Neuronal stem cell (in vitro differentiated cells): ENCODE measurements around the gene SPATA24. TPM values are rescaled to one million over a fixed set of nuclear protein-coding genes. Genes with fewer than 3 reads are reported as not detected.
A peak's percentile ranks its signal among the peaks of the same experiment; 100 is the strongest.

Experiments
- DNase-seq: peaks from one replicate; pipeline ENCODE4 v3.0.0-alpha.2; 2013; ENCODE audit warnings: low spot score
- H2AFZ ChIP-seq: one replicate; pipeline ENCODE4 v1.6.1; 2013; ENCODE audit warnings: mild to moderate bottlenecking, low read length, inconsistent platforms
- H2AK5ac ChIP-seq: 2 replicates; pipeline ENCODE4 v1.6.1; 2013; ENCODE audit warnings: low read depth, mild to moderate bottlenecking, inconsistent platforms, low read length, moderate library complexity, mixed read lengths
- H2BK120ac ChIP-seq: 2 replicates; pipeline ENCODE4 v1.6.1; 2013; ENCODE audit warnings: low read depth, mild to moderate bottlenecking, inconsistent platforms, low read length, moderate library complexity, mixed read lengths
- H2BK12ac ChIP-seq: one replicate; pipeline ENCODE4 v1.6.1; 2013; ENCODE audit warnings: low read length, inconsistent platforms
- H2BK15ac ChIP-seq: 2 replicates; pipeline ENCODE4 v1.6.1; 2013; ENCODE audit warnings: mild to moderate bottlenecking, low read length, inconsistent platforms, mixed read lengths
- H2BK5ac ChIP-seq: one replicate; pipeline ENCODE4 v1.6.1; 2013; ENCODE audit warnings: inconsistent platforms, mild to moderate bottlenecking, low read length, moderate library complexity
- H3K14ac ChIP-seq: one replicate; pipeline ENCODE4 v1.6.1; 2013; ENCODE audit warnings: low read length, inconsistent platforms
- H3K18ac ChIP-seq: 2 replicates; pipeline ENCODE4 v1.6.1; 2013; ENCODE audit warnings: low read length, inconsistent platforms
- H3K23ac ChIP-seq: 2 replicates; pipeline ENCODE4 v1.6.1; 2013; ENCODE audit warnings: low read depth, mild to moderate bottlenecking, mixed read lengths, low read length, inconsistent platforms; ENCODE audit not compliant: poor library complexity
- H3K27ac ChIP-seq: replicated peaks from 3 replicates; pipeline ENCODE4 v1.5.1; 2013; ENCODE audit warnings: low read length, inconsistent platforms
- H3K27me3 ChIP-seq, 3 experiments: 2 replicates each; pipeline ENCODE4 v1.6.1; 2013; ENCODE audit warnings: low read length in 3 of 3, mild to moderate bottlenecking in 2 of 3, inconsistent platforms in 1 of 3, low read depth in 1 of 3, mixed read lengths in 1 of 3, moderate library complexity in 1 of 3; ENCODE audit not compliant: control insufficient read depth in 3 of 3, insufficient read depth in 3 of 3
- H3K36me3 ChIP-seq, 2 donors: replicated peaks in 1 of 2; 2 replicates each; pipeline ENCODE4 v1.6.1; 2013; ENCODE audit warnings: low read length in 2 of 2; ENCODE audit not compliant: control insufficient read depth in 2 of 2, insufficient read depth in 2 of 2
- H3K4ac ChIP-seq: 2 replicates; pipeline ENCODE4 v1.6.1; 2013; ENCODE audit warnings: inconsistent platforms, mild to moderate bottlenecking, low read length, moderate library complexity
- H3K4me1 ChIP-seq, 2 donors: 1 replicate in 1 of 2; 2 replicates in 1 of 2; pipeline ENCODE4 v1.6.1; 2013; ENCODE audit warnings: low read length in 2 of 2, low read depth in 1 of 2; ENCODE audit not compliant: control insufficient read depth in 2 of 2, insufficient read depth in 1 of 2
- H3K4me2 ChIP-seq: one replicate; pipeline ENCODE4 v1.6.1; 2013; ENCODE audit warnings: mild to moderate bottlenecking, low read length, inconsistent platforms; ENCODE audit not compliant: insufficient read depth, poor library complexity, severe bottlenecking
- H3K4me3 ChIP-seq, 2 donors: 2 replicates each; pipeline ENCODE4 v1.5.1; 2013; ENCODE audit warnings: low read length in 2 of 2, mild to moderate bottlenecking in 2 of 2, inconsistent platforms in 1 of 2, moderate library complexity in 1 of 2
- H3K79me1 ChIP-seq: one replicate; pipeline ENCODE4 v1.6.1; 2013; ENCODE audit warnings: low read depth, mild to moderate bottlenecking, inconsistent platforms, low read length, moderate library complexity
- H3K9ac ChIP-seq: one replicate; pipeline ENCODE4 v1.6.1; 2013; ENCODE audit warnings: mild to moderate bottlenecking, low read depth, low read length, inconsistent platforms; ENCODE audit not compliant: poor library complexity
- H3K9me3 ChIP-seq, 2 donors: replicated peaks in 1 of 2; 2 replicates each; pipeline versions ENCODE3 to v1.6.1; 2013; ENCODE audit warnings: low read length in 2 of 2, mild to moderate bottlenecking in 2 of 2, inconsistent platforms in 1 of 2, low read depth in 1 of 2, mixed read lengths in 1 of 2, moderate library complexity in 1 of 2; ENCODE audit not compliant: control insufficient read depth in 2 of 2, insufficient read depth in 1 of 2
- H4K8ac ChIP-seq: one replicate; pipeline ENCODE4 v1.6.1; 2013; ENCODE audit warnings: low read depth, mild to moderate bottlenecking, inconsistent platforms, low read length, moderate library complexity
- H4K91ac ChIP-seq: one replicate; pipeline ENCODE4 v1.6.1; 2013; ENCODE audit warnings: low read length, low read depth, mild to moderate bottlenecking, inconsistent platforms; ENCODE audit not compliant: poor library complexity
- WGBS, 2 donors: extraction: QIAGEN DNeasy Blood & Tissue Kit; methylation state at CpG; one replicate each; pipeline ENCODE4 v1.1.7; 2013; ENCODE audit warnings: missing lambda C conversion rate in 2 of 2, mixed read lengths in 1 of 2; ENCODE audit not compliant: insufficient read length in 2 of 2, insufficient replicate concordance in 1 of 2; ENCODE audit errors: extremely low coverage in 2 of 2; 5-methylcytosine and 5-hydroxymethylcytosine counted together
- polyA plus RNA-seq, 2 experiments: library from polyadenylated mRNA; stranded (reverse); fragments of 200-250 nt; gene quantifications; one replicate each; pipeline ENCODE4 v1.2.3, GENCODE V29; 2013

SPATA24 gene, protein sequence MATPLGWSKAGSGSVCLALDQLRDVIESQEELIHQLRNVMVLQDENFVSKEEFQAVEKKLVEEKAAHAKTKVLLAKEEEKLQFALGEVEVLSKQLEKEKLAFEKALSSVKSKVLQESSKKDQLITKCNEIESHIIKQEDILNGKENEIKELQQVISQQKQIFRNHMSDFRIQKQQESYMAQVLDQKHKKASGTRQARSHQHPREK
- 15.3 TPM for polyA plus RNA-seq (2013, experiment 1 of 2)
- polyA plus RNA-seq (2013, experiment 2 of 2) = 15.2 TPM

DNA sequence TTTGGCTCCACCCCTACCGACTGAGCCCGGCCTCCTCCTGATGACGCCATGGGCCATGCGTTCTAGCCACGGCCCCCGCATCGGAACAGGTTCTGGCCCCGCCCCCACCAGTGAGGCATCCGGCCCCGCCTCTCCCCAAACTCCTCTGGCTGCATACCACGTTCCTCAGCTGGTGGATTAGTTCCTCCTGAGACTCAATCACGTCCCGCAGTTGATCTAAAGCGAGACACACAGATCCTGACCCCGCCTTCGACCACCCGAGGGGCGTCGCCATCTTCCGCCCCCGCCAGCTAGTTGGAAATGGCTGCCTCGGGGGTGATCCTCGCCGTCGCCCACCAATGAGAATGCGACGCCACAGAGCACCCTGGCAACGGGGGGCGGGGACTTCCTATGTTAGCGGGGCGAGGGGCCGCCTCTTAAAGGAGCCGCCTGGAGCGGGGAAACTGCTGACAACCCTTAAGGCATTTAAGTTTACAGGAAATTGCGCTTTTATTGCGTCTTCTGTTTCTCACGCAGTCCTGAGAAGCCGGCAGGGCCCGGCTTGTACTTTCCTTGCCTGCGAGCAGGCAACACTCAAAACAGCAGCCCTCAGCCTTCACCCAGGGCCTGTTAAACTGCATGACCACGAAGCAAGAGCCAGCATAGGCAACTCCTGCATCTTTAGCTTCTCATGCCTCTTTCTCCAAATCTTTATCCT is at the start of gene SPATA24:
Gene SPATA24 (minus strand): TSS at position 303 of the 697 bp plus-strand sequence. CDS start 29 bp downstream, at position 274.
- Histone ChIP-seq H3K4me3 (peak within 1 kb of the TSS; percentile 53 to 83), H2BK12ac (no peak within 1 kb of the TSS), H3K14ac (no peak within 1 kb of the TSS), H3K9ac (peak within 1 kb of the TSS; percentile 82), H3K18ac (peak within 1 kb of the TSS; percentile 96), H3K23ac (no peak within 1 kb of the TSS), H3K79me1 (no peaks in the 10 kb centered on the region), H3K27ac (peak within 1 kb of the TSS; percentile 97), H4K91ac (no peak within 1 kb of the TSS), H2AFZ (peak within 1 kb of the TSS; percentile 97), H3K36me3 (peaks cover 3 to 18% of the 10 kb centered on the region in 2 donors), H3K4ac (no peak within 1 kb of the TSS), H4K8ac (no peak within 1 kb of the TSS), H3K4me2 (peak within 1 kb of the TSS; percentile 78), H2BK120ac (no peak within 1 kb of the TSS), H3K9me3 (no peaks in the 10 kb centered on the region), H2AK5ac (no peak within 1 kb of the TSS), H2BK5ac (peak within 1 kb of the TSS; percentile 60), H2BK15ac (no peak within 1 kb of the TSS), H3K27me3 (no peaks in the 10 kb centered on the region), H3K4me1 (peaks cover 4 to 6% of the 10 kb centered on the region in 2 donors)
- peak; percentile 93 for DNase-seq
- no CpG with 5 or more reads among the region's 41 CpGs for WGBS, 2 donors

DNA sequence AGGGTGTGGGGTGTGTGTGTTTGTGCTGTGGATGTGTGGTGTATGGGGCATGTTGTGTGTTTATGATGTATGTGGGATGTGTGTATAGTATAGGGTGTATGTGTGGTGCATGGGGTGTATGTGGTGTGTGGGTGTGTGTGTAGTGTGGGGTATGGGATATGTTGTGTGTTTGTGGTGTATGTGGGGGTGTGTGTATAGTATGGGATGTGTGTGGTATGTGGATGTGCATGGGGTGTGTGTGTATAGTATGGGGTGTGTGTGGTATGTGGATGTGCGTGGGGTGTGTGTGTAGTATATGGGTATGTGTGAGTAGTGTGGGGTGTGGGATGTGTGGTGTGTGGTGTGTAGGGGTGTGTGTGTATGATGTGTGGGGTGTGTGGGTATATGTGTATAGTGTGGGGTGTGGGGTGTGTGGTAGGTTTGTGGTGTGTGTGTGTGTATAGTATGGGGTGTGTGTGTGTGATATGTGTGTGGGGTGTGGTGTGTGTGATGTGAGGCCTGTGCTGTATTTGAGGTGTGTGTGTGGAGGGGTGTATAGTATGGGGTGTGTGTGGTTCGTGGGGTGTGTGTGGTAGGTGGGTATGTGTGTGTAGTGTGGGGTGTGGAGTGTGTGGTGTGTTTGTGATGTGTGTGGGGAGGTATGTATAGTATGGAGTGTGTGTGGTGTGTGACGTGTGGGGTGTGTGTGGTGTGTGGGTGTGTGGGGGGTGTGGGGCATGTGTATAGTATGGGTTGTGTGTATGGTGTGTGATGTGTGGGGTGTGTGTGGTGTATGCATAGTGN is 48.2 kb upstream of the SPATA24 start:
- Histone ChIP-seq H3K9me3 (peaks cover 0 to 7% of the 10 kb centered on the region in 2 donors), H3K79me1 (peaks cover 2% of the 10 kb centered on the region), H3K4ac (no peak overlapping the region), H3K23ac (no peak overlapping the region), H2BK5ac (no peak overlapping the region), H3K36me3 (no peaks in the 10 kb centered on the region), H3K9ac (no peak overlapping the region), H3K27ac (no peak overlapping the region), H4K8ac (no peak overlapping the region), H2AFZ (no peak overlapping the region), H2BK120ac (no peak overlapping the region), H3K18ac (no peak overlapping the region), H4K91ac (peak overlapping the region; percentile 85), H3K4me2 (no peak overlapping the region), H3K27me3 (peaks cover 0 to 3% (median under 1%) of the 10 kb centered on the region in 3 experiments), H3K4me1 (no peaks in the 10 kb centered on the region), H2BK15ac (no peak overlapping the region), H3K14ac (peak overlapping the region; percentile 26), H2BK12ac (no peak overlapping the region), H2AK5ac (no peak overlapping the region), H3K4me3 (peak overlapping the region in 1 of 2 donors; percentile 52)
- no peak for DNase-seq
- 100% methylated on average over 1 to 3 of the region's 3 CpGs for WGBS, 2 donors

DNA sequence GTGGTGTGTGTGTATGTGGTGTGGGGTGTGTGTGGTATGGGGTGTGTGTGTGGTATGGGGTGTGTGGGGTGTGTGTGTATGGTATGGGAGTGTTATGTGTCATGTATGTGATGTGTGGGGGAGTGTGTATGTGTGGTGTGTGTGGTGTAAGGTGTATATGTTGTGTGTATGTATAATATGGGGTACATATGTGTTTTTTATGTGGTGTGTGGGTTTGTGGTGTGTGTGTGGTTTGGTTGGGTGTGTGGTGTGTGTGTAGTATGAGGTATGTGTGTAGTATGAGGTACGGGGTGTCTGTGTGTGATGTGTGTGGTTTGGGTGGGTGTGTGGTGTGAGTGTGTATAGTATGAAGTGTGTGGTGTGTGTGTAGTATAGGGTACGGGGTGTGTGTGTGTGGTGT is 47.3 kb upstream of the SPATA24 start:
- no peak overlapping the region for H3K18ac ChIP-seq
- H2BK12ac ChIP-seq = no peak overlapping the region
- H3K27me3 ChIP-seq = peaks cover 0 to 3% (median 0%) of the 10 kb centered on the region in 3 experiments
- H2AK5ac ChIP-seq = no peak overlapping the region
- H4K8ac ChIP-seq = no peak overlapping the region
- H3K79me1 ChIP-seq = peaks cover 2% of the 10 kb centered on the region
- DNase-seq = no peak
- no peak overlapping the region for H3K4me2 ChIP-seq
- H2BK15ac ChIP-seq = no peak overlapping the region
- H2AFZ ChIP-seq = no peak overlapping the region
- H3K14ac ChIP-seq = peak overlapping the region; percentile 25
- H2BK120ac ChIP-seq = no peak overlapping the region
- H3K4me3 ChIP-seq = peak overlapping the region in 1 of 2 donors; percentile 73
- H3K36me3 ChIP-seq = no peaks in the 10 kb centered on the region
- no peak overlapping the region for H4K91ac ChIP-seq
- no peak overlapping the region for H3K23ac ChIP-seq
- no peak overlapping the region for H3K27ac ChIP-seq
- H3K9me3 ChIP-seq = peaks cover 0 to 7% of the 10 kb centered on the region in 2 donors
- 100% methylated on average over 2 of the region's 2 CpGs for whole genome bisulfite sequencing, 2 donors
- no peaks in the 10 kb centered on the region for H3K4me1 ChIP-seq
- no peak overlapping the region for H2BK5ac ChIP-seq
- no peak overlapping the region for H3K9ac ChIP-seq
- no peak overlapping the region for H3K4ac ChIP-seq
